Tibial artery (tissue), 4 donors: Measurements from ENCODE around the gene ACTA2.

Experiments used
- DNase-seq, 2 donors: peaks; one replicate each; pipeline ENCODE4 v3.0.0-alpha.2; 2019
- H3K27ac ChIP-seq, 2 donors: fragments of 200-600 bp; sonication (generic) in 1 of 2; 1 replicate in 1 of 2; 2 replicates in 1 of 2; pipeline ENCODE4 v1.5.1; 2018 to 2019; ENCODE audit warnings: mild to moderate bottlenecking in 1 of 2
- H3K27me3 ChIP-seq, 2 donors: fragments of 200-600 bp; sonication (generic) in 1 of 2; one replicate each; pipeline versions ENCODE4 v1.5.1 to v1.6.0; 2016 to 2019
- H3K36me3 ChIP-seq, 3 donors: fragments of 200-600 bp; sonication (generic) in 2 of 3; one replicate each; pipeline ENCODE4 v1.5.1; 2016 to 2019; ENCODE audit warnings: mild to moderate bottlenecking in 2 of 3
- H3K4me1 ChIP-seq, 4 donors: fragments of 200-600 bp; sonication (generic) in 2 of 4; 1 replicate in 3 of 4; 2 replicates in 1 of 4; pipeline ENCODE4 v1.5.1; 2016 to 2019
- H3K4me3 ChIP-seq, 2 donors: fragments of 200-600 bp; sonication (generic) in 1 of 2; 1 replicate in 1 of 2; 2 replicates in 1 of 2; pipeline ENCODE4 v1.5.1; 2018 to 2019; ENCODE audit warnings: mild to moderate bottlenecking in 2 of 2
- H3K9me3 ChIP-seq, 3 donors: fragments of 200-600 bp; sonication (generic) in 1 of 3; one replicate each; pipeline ENCODE4 v1.5.1; 2016 to 2019
- intact Hi-C: fragments of 100-400 bp; cut with DNase I; formaldehyde crosslinking; loops from one replicate; pipeline ENCODE4 v1.15.0; 2023; ENCODE audit warnings: low total_unique reads
- TF ChIP-seq, protein P1 (sequence below), 2 experiments: fragments of 200-600 bp in 1 of 2; fragments of 450-650 bp in 1 of 2; IDR thresholded peaks; one replicate each; pipeline ENCODE4 v1.5.1; 2017 to 2019; ENCODE audit warnings: antibody characterized with exemption in 2 of 2, mild to moderate bottlenecking in 1 of 2, moderate library complexity in 1 of 2

The ACTA2 gene

DNA sequence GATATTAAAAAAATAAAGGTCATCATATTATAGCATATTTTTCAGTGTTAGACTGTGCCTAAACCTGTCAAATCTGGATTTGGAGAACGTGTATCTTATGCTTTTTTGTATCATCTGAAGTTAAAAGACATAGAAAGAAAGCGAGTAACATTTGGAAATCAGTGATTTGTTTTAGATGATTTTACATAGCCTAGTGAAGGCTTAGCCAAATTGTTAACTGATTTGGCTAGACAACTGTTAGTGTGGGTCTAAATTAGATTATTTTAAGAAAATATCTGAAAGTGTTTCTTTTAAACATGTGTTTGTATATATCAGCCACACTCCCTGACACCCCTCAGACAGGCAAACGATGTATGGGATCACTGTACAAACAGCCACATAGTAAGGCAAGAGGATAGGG is 35.6 kb downstream of the ACTA2 start:
- TF ChIP-seq, protein P1, sequence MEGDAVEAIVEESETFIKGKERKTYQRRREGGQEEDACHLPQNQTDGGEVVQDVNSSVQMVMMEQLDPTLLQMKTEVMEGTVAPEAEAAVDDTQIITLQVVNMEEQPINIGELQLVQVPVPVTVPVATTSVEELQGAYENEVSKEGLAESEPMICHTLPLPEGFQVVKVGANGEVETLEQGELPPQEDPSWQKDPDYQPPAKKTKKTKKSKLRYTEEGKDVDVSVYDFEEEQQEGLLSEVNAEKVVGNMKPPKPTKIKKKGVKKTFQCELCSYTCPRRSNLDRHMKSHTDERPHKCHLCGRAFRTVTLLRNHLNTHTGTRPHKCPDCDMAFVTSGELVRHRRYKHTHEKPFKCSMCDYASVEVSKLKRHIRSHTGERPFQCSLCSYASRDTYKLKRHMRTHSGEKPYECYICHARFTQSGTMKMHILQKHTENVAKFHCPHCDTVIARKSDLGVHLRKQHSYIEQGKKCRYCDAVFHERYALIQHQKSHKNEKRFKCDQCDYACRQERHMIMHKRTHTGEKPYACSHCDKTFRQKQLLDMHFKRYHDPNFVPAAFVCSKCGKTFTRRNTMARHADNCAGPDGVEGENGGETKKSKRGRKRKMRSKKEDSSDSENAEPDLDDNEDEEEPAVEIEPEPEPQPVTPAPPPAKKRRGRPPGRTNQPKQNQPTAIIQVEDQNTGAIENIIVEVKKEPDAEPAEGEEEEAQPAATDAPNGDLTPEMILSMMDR (IDR thresholded peaks at IDR 0.05), result no peak
- intact Hi-C loops, result no loop called here
- no peaks in the 10 kb centered on the region for H3K9me3 ChIP-seq
- H3K4me1 ChIP-seq, result peaks cover 0 to 13% (median 9%) of the 10 kb centered on the region in 4 donors
- no peak overlapping the region for H3K27ac ChIP-seq
- no peak for DNase-seq
- H3K36me3 ChIP-seq, result peaks cover 0 to 5% (median 0%) of the 10 kb centered on the region in 3 donors
- no peak overlapping the region for H3K4me3 ChIP-seq
- H3K27me3 ChIP-seq, result no peaks in the 10 kb centered on the region

DNA sequence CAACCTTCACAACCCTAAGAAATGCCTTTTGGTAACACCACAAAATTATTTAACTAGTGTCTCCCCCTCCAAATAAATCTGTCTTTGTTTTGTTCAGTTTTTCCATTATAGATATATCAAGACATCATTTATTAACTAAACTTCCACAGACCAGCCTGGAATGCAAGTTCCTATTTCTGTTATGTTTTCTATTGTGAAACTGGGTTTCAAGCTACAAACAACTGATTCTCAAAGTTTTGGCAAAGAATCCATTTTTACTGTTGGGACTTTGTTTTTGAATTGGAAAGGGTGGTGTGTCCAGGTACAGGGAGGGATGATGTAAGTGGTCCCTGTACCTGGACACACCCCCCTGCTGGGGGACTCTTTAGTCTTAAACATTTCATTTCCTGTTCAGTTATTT is 36.3 kb downstream of the ACTA2 start:
- TF ChIP-seq, protein P1 (IDR thresholded peaks at IDR 0.05), result no peak
- H3K27me3 ChIP-seq, result no peaks in the 10 kb centered on the region
- H3K4me3 ChIP-seq, result no peak overlapping the region
- H3K36me3 ChIP-seq, result peaks cover 0 to 5% (median 0%) of the 10 kb centered on the region in 3 donors
- H3K9me3 ChIP-seq, result no peaks in the 10 kb centered on the region
- peaks cover 0 to 11% (median 8%) of the 10 kb centered on the region in 4 donors for H3K4me1 ChIP-seq
- intact Hi-C loops, result no loop called here
- H3K27ac ChIP-seq, result no peak overlapping the region
- DNase-seq, result no peak

DNA sequence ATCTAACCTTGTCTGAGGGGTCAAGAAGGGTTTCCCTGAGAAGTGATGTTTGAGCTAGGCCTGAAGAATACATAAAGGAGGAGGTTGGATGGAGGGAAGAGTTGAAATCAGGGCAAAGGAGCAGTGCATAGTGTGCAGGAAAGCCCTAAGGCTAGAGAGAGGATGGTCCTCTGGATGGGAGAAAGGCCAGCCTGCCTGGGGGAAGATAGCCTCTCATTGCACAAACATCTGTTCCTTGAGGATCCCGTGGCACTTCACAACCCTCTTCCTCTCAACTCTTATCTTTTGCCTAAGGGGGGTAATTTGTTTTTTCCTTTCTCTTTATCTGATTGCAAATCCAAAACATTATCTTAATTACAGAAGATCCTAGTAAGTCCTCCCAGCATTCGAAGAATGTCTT is 36.8 kb downstream of the ACTA2 start:
- H3K9me3 ChIP-seq, result no peaks in the 10 kb centered on the region
- DNase-seq, result no peak
- H3K36me3 ChIP-seq, result peaks cover 0 to 5% (median 0%) of the 10 kb centered on the region in 3 donors
- no peaks in the 10 kb centered on the region for H3K27me3 ChIP-seq
- TF ChIP-seq, protein P1 (IDR thresholded peaks at IDR 0.05), result no peak
- no peak overlapping the region for H3K27ac ChIP-seq
- peaks cover 0 to 6% (median 3%) of the 10 kb centered on the region in 4 donors for H3K4me1 ChIP-seq
- H3K4me3 ChIP-seq, result no peak overlapping the region
- intact Hi-C loops, result no loop called here

DNA sequence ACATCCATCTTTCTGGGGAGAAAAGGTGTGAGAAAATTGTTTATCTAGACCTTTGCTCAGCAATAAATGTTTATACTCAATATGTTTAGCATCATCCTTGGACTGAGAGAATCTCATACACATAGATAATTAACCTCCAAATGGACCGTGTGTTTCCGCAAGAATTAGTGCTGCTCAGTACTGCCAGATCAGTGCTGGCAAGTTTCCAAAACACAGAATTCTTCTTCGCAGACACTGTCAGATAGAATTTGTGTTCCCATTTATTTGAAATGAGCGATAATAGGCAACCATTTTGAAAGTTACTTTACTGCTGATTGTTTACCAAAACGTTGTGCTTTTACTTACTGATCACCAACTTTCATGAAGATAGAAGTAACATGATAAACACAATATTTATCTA is 38.8 kb downstream of the ACTA2 start:
- no peak for DNase-seq
- H3K27ac ChIP-seq, result no peak overlapping the region
- TF ChIP-seq, protein P1 (IDR thresholded peaks at IDR 0.05), result no peak

GRCh38 chr10:88913127-88913526 is 39.4 kb downstream of the ACTA2 start:
- Histone ChIP-seq H3K36me3 (peaks cover 0 to 5% (median 0%) of the 10 kb centered on the region in 3 donors), H3K4me1 (no peaks in the 10 kb centered on the region), H3K9me3 (no peaks in the 10 kb centered on the region), H3K27ac (no peak overlapping the region), H3K4me3 (no peak overlapping the region), H3K27me3 (no peaks in the 10 kb centered on the region)
- no peak for DNase-seq
- TF ChIP-seq, protein P1 (IDR thresholded peaks at IDR 0.05), result no peak
- intact Hi-C loops, result no loop called here

More for the DNA sequence above, 38.8 kb downstream of the ACTA2 start:
- intact Hi-C loops, result no loop called here
- Histone ChIP-seq H3K27me3 (no peaks in the 10 kb centered on the region), H3K9me3 (no peaks in the 10 kb centered on the region), H3K36me3 (peaks cover 0 to 5% (median 0%) of the 10 kb centered on the region in 3 donors), H3K4me3 (no peak overlapping the region), H3K4me1 (no peaks in the 10 kb centered on the region)

DNA sequence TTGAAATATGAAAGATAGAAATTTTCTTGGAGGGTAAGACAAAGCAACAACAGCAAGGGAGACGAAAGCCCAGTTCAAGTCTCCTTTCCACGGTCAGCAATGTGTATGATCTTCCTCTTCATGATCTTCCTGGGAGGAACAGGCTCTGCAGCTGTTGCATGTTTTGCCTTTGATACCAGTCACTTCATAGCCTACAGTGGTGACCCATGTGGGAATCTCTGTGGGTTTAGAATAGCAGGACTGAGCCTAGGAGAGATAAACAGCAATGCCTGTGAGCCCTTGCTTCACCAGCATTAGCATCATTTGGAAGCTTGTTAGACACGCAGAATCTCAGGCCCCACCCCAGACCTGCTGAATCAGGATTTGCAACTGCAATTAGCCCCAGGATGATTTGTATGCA is 40.7 kb downstream of the ACTA2 start:
- H3K9me3 ChIP-seq, result no peaks in the 10 kb centered on the region
- no peak overlapping the region for H3K4me3 ChIP-seq
- no peak overlapping the region for H3K27ac ChIP-seq
- no peaks in the 10 kb centered on the region for H3K4me1 ChIP-seq
- TF ChIP-seq, protein P1 (IDR thresholded peaks at IDR 0.05), result no peak
- no peak for DNase-seq
- no peaks in the 10 kb centered on the region for H3K27me3 ChIP-seq
- peaks cover 0 to 1% (median 0%) of the 10 kb centered on the region in 3 donors for H3K36me3 ChIP-seq
- intact Hi-C loops, result no loop called here
